Keratinocyte (primary cell): ENCODE data around the gene NTN1. TPM values are rescaled to one million over a fixed set of nuclear protein-coding genes. Genes with fewer than 3 reads are reported as not detected.

Source experiments
- DNase-seq: peaks from one replicate; pipeline ENCODE4 v3.0.0-alpha.2; 2011; ENCODE audit warnings: low read depth, missing footprints, low spot score
- FAIRE-seq: peaks from 2 replicates; lab custom pipeline; 2011; peaks lifted over from hg19 to GRCh38; lab: Jason Lieb, UNC
- H2AFZ ChIP-seq: 2 replicates; pipeline ENCODE4 v1.6.0; 2012; ENCODE audit warnings: low read length, control low read depth, inconsistent platforms; ENCODE audit not compliant: control insufficient read depth
- H3K27ac ChIP-seq: 2 replicates; pipeline ENCODE4 v1.5.1; 2011; ENCODE audit warnings: low read length; ENCODE audit not compliant: control insufficient read depth, insufficient read depth
- H3K27me3 ChIP-seq: 3 replicates; pipeline ENCODE4 v1.6.0; 2011; ENCODE audit warnings: low read length; ENCODE audit not compliant: control insufficient read depth, insufficient read depth; ENCODE audit errors: extremely low read depth
- H3K36me3 ChIP-seq, 2 experiments: 2 replicates in 1 of 2; 3 replicates in 1 of 2; pipeline ENCODE4 v1.5.1; 2011; ENCODE audit warnings: low read length in 2 of 2, mild to moderate bottlenecking in 1 of 2; ENCODE audit not compliant: control insufficient read depth in 2 of 2, insufficient read depth in 2 of 2; ENCODE audit errors: extremely low read depth in 1 of 2
- H3K4me1 ChIP-seq: 3 replicates; pipeline ENCODE4 v1.5.1; 2011; ENCODE audit warnings: low read length; ENCODE audit not compliant: control insufficient read depth, insufficient read depth; ENCODE audit errors: extremely low read depth
- H3K4me2 ChIP-seq: 3 replicates; pipeline ENCODE4 v1.6.0; 2011; ENCODE audit warnings: low read depth, low read length; ENCODE audit not compliant: control insufficient read depth, insufficient read depth; ENCODE audit errors: extremely low read depth
- H3K4me3 ChIP-seq, 3 experiments: fragments of 200-600 bp in 1 of 3; sonication (generic) in 1 of 3; 2 replicates in 2 of 3; 3 replicates in 1 of 3; pipeline ENCODE4 v1.5.1; 2011 to 2016; ENCODE audit warnings: low read length in 3 of 3, mild to moderate bottlenecking in 3 of 3, control low read depth in 2 of 3, inconsistent platforms in 1 of 3, low read depth in 1 of 3, mixed read lengths in 1 of 3, mixed run types in 1 of 3, moderate library complexity in 1 of 3; ENCODE audit not compliant: control insufficient read depth in 2 of 3, insufficient read depth in 2 of 3; ENCODE audit errors: extremely low read depth in 1 of 3
- H3K79me2 ChIP-seq: 2 replicates; pipeline ENCODE4 v1.6.0; 2012; ENCODE audit warnings: low read length; ENCODE audit not compliant: control insufficient read depth, insufficient read depth
- H3K9ac ChIP-seq: 3 replicates; pipeline ENCODE4 v1.6.0; 2011; ENCODE audit warnings: low read length; ENCODE audit not compliant: control insufficient read depth, insufficient read depth; ENCODE audit errors: extremely low read depth
- H3K9me1 ChIP-seq: 3 replicates; pipeline ENCODE4 v1.6.0; 2011; ENCODE audit warnings: low read length; ENCODE audit not compliant: control insufficient read depth, insufficient read depth; ENCODE audit errors: extremely low read depth
- H3K9me3 ChIP-seq: 2 replicates; pipeline ENCODE4 v1.5.1; 2012; ENCODE audit warnings: low read depth, low read length; ENCODE audit not compliant: control insufficient read depth
- H4K20me1 ChIP-seq: 3 replicates; pipeline ENCODE4 v1.6.0; 2011; ENCODE audit warnings: low read length; ENCODE audit not compliant: control insufficient read depth, insufficient read depth; ENCODE audit errors: extremely low read depth
- EZH2 ChIP-seq: IDR thresholded peaks from one replicate; pipeline ENCODE4 v1.6.1; 2012; ENCODE audit warnings: inconsistent platforms, mild to moderate bottlenecking, low read length, moderate library complexity
- dilution Hi-C: fragments of 300-500 bp; cut with MboI; formaldehyde crosslinking; loops from one replicate; pipeline ENCODE4 v1.7.0; 2020; ENCODE audit warnings: low sequenced_read_pairs; ENCODE audit not compliant: extremely low pct_ligation_motif_present
- polyA plus RNA-seq, 5 experiments: library from polyadenylated mRNA; depleted of rRNA in 3 of 5; stranded (reverse) in 3 of 5; stranded (forward) in 1 of 5; unstranded in 1 of 5; fragments of >200 nt; gene quantifications; 1 replicate in 1 of 5; 2 replicates in 3 of 5; 3 replicates in 1 of 5; pipeline versions ENCODE4 v1.2.1 to v1.2.3, GENCODE V29; 2011 to 2012; ENCODE audit warnings: missing spikeins in 2 of 5, low read depth in 1 of 5, low replicate concordance in 1 of 5
- TF ChIP-seq, protein P1 (sequence below), 3 experiments: IDR thresholded peaks in 1 of 3; conservative IDR thresholded peaks in 1 of 3; optimal IDR thresholded peaks in 1 of 3; 2 replicates in 2 of 3; 3 replicates in 1 of 3; pipeline versions ENCODE3 to v1.5.1; 2011; ENCODE audit warnings: low read length in 3 of 3, mild to moderate bottlenecking in 3 of 3, moderate library complexity in 2 of 3, control low read depth in 1 of 3, inconsistent platforms in 1 of 3; ENCODE audit not compliant: insufficient read depth in 2 of 3; ENCODE audit errors: extremely low read depth in 1 of 3

The NTN1 gene
- polyA plus RNA-seq, 1 donor (not counting 4 experiments of a cell fraction or from before 2014, with no cell fraction given) = 0.10 TPM

- no peak for FAIRE-seq
- no peaks in the 10 kb centered on the region for H4K20me1 ChIP-seq
- H3K9me3 ChIP-seq = peaks cover 3% of the 10 kb centered on the region
- no peaks in the 10 kb centered on the region for H3K4me1 ChIP-seq
- no peaks in the 10 kb centered on the region for H3K9me1 ChIP-seq
- H3K4me2 ChIP-seq = no peak overlapping the region
- H3K27me3 ChIP-seq = no peaks in the 10 kb centered on the region
- DNase-seq = no peak
- H3K79me2 ChIP-seq = no peaks in the 10 kb centered on the region
- dilution Hi-C loops = no loop called here
- H3K4me3 ChIP-seq = no peak overlapping the region
- H3K27ac ChIP-seq = no peak overlapping the region
- H2AFZ ChIP-seq = no peak overlapping the region
- no peak overlapping the region for H3K9ac ChIP-seq
- TF ChIP-seq EZH2 = no peak
- TF ChIP-seq, protein P1, sequence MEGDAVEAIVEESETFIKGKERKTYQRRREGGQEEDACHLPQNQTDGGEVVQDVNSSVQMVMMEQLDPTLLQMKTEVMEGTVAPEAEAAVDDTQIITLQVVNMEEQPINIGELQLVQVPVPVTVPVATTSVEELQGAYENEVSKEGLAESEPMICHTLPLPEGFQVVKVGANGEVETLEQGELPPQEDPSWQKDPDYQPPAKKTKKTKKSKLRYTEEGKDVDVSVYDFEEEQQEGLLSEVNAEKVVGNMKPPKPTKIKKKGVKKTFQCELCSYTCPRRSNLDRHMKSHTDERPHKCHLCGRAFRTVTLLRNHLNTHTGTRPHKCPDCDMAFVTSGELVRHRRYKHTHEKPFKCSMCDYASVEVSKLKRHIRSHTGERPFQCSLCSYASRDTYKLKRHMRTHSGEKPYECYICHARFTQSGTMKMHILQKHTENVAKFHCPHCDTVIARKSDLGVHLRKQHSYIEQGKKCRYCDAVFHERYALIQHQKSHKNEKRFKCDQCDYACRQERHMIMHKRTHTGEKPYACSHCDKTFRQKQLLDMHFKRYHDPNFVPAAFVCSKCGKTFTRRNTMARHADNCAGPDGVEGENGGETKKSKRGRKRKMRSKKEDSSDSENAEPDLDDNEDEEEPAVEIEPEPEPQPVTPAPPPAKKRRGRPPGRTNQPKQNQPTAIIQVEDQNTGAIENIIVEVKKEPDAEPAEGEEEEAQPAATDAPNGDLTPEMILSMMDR (optimal IDR thresholded peaks at IDR 0.05 in 1 of 3, IDR thresholded peaks at IDR 0.05 in 1 of 3, conservative IDR thresholded peaks at IDR 0.05 in 1 of 3; ENCODE audit: extremely low read depth in 1 of 3, insufficient read depth in 2 of 3, low read length in 3 of 3) = no peak
- no peaks in the 10 kb centered on the region for H3K36me3 ChIP-seq
Measured at GRCh38 chr17:9223531-9223930, 202.2 kb downstream of the NTN1 start.

- Histone ChIP-seq H2AFZ (no peak overlapping the region), H3K4me3 (no peak overlapping the region), H3K4me1 (no peaks in the 10 kb centered on the region), H3K27ac (no peak overlapping the region), H3K4me2 (no peak overlapping the region), H3K27me3 (no peaks in the 10 kb centered on the region), H3K9me1 (no peaks in the 10 kb centered on the region), H3K9me3 (peaks cover 3% of the 10 kb centered on the region), H4K20me1 (no peaks in the 10 kb centered on the region), H3K79me2 (no peaks in the 10 kb centered on the region), H3K36me3 (no peaks in the 10 kb centered on the region), H3K9ac (no peak overlapping the region)
- DNase-seq = no peak
- no peak for FAIRE-seq
- TF ChIP-seq, protein P1 (optimal IDR thresholded peaks at IDR 0.05 in 1 of 3, IDR thresholded peaks at IDR 0.05 in 1 of 3, conservative IDR thresholded peaks at IDR 0.05 in 1 of 3; ENCODE audit: extremely low read depth in 1 of 3, insufficient read depth in 2 of 3, low read length in 3 of 3) = no peak
- no peak for TF ChIP-seq EZH2
- dilution Hi-C loops = no loop called here
Measured at GRCh38 chr17:9224485-9224884, 203.2 kb downstream of the NTN1 start.
